Measurements from ENCODE around the gene SLC25A53. TPM values are rescaled to one million over a fixed set of nuclear protein-coding genes. Genes with fewer than 3 reads are reported as not detected.

The SLC25A53 gene
- 4.3 and 4.5 TPM in 2 replicates for total RNA-seq

GRCh38 chrX:104156630-104157529 is at the start of gene SLC25A53:
Gene SLC25A53, minus strand, starts transcription at chrX:104157009. Its CDS starts 51,752 bp downstream, at chrX:104105257.

GRCh38 chrX:104165894-104166734 is 9.3 kb upstream of the SLC25A53 start, which contains the start of gene FAM199X:
Gene FAM199X, plus strand, starts transcription at chrX:104166453. Its CDS starts 333 bp downstream, at chrX:104166786.

GRCh38 chrX:104112326-104112951 is 44.4 kb downstream of the SLC25A53 start, which contains the start of gene ZCCHC18:
Gene ZCCHC18, plus strand, starts transcription at chrX:104112523. Its CDS starts 1,589 bp downstream, at chrX:104114112.

GRCh38 chrX:104075778-104076445 is 80.9 kb downstream of the SLC25A53 start, which contains the start of gene TMSB15C:
Gene TMSB15C, minus strand, starts transcription at chrX:104076236.

Other genes starting within 250 kb of the SLC25A53 start
- gene TMSB15B, start 194.4 kb downstream of the SLC25A53 start, total RNA-seq, result 5.3 and 12.6 TPM in 2 replicates
- gene H2BW1, start 143.3 kb downstream of the SLC25A53 start, total RNA-seq, result not detected in 2 replicates
- gene H2BW2, start 117.1 kb downstream of the SLC25A53 start, total RNA-seq, result not detected in 2 replicates
- gene TMSB15C, start 80.8 kb downstream of the SLC25A53 start, total RNA-seq, result 0.49 and 1.4 TPM in 2 replicates
- gene ZCCHC18, start 44.5 kb downstream of the SLC25A53 start, total RNA-seq, result 0.18 TPM in 1 of 2 replicates, not detected in the other
- gene FAM199X, start 9.4 kb upstream of the SLC25A53 start, total RNA-seq, result 11.2 and 11.8 TPM in 2 replicates
- gene ESX1, start 97.9 kb upstream of the SLC25A53 start, total RNA-seq, result not detected in 2 replicates

Measured in cardiac atrium fibroblast (primary cell).